Measurements from ENCODE around the gene SLC6A20. TPM values are rescaled to one million over a fixed set of nuclear protein-coding genes. Genes with fewer than 3 reads are reported as not detected.

SLC6A20 gene
- total RNA-seq, 1 donor from 2014 or later = not detected

- no peak for DNase-seq (ENCODE audit: low read depth)
- peak; percentile 92 for FAIRE-seq
- Histone ChIP-seq H3K36me3 (ENCODE audit: control insufficient read depth, insufficient read depth, low read length) (no peaks in the 10 kb centered on the region), H3K4me3 (ENCODE audit: low read depth, low read length) (no peak overlapping the region), H3K27me3 (ENCODE audit: control insufficient read depth, insufficient read depth, low read length) (peaks cover 23% of the 10 kb centered on the region)
- no peak for TF ChIP-seq CTCF (IDR thresholded peaks at IDR 0.05; ENCODE audit: insufficient read depth, low read length, severe bottlenecking)
These were observed 1.7 kb upstream of the SLC6A20 start for GRCh38 chr3:45798034-45798433.

GRCh38 chr3:45796902-45797637 lies 734 bp upstream of the SLC6A20 start:
- H3K27me3 ChIP-seq (ENCODE audit: control insufficient read depth, insufficient read depth, low read length) = peaks cover 23% of the 10 kb centered on the region

GRCh38 chr3:45795509-45795881 lies 841 bp downstream of the SLC6A20 start:
- H3K27me3 ChIP-seq (ENCODE audit: control insufficient read depth, insufficient read depth, low read length) = peaks cover 23% of the 10 kb centered on the region
- H3K36me3 ChIP-seq (ENCODE audit: control insufficient read depth, insufficient read depth, low read length) = no peaks in the 10 kb centered on the region
- FAIRE-seq (no peak), DNase-seq (ENCODE audit: low read depth) (no peak)
- TF ChIP-seq CTCF (IDR thresholded peaks at IDR 0.05; ENCODE audit: insufficient read depth, low read length, severe bottlenecking) = no peak
- no peak overlapping the region for H3K4me3 ChIP-seq (ENCODE audit: low read depth, low read length)

More at GRCh38 chr3:45796902-45797637, 734 bp upstream of the SLC6A20 start:
- Histone ChIP-seq H3K36me3 (ENCODE audit: control insufficient read depth, insufficient read depth, low read length) (no peaks in the 10 kb centered on the region), H3K4me3 (ENCODE audit: low read depth, low read length) (no peak overlapping the region)
- DNase-seq (ENCODE audit: low read depth) = no peak
- no peak for FAIRE-seq
- no peak for TF ChIP-seq CTCF (IDR thresholded peaks at IDR 0.05; ENCODE audit: insufficient read depth, low read length, severe bottlenecking)

GRCh38 chr3:45794660-45795059 lies 1.7 kb downstream of the SLC6A20 start:
- peaks cover 23% of the 10 kb centered on the region for H3K27me3 ChIP-seq (ENCODE audit: control insufficient read depth, insufficient read depth, low read length)
- no peak for FAIRE-seq

GRCh38 chr3:45794177-45794560 lies 2.2 kb downstream of the SLC6A20 start:
- no peak for DNase-seq (ENCODE audit: low read depth)
- TF ChIP-seq CTCF (IDR thresholded peaks at IDR 0.05; ENCODE audit: insufficient read depth, low read length, severe bottlenecking) = no peak
- H3K36me3 ChIP-seq (ENCODE audit: control insufficient read depth, insufficient read depth, low read length) = no peaks in the 10 kb centered on the region
- H3K4me3 ChIP-seq (ENCODE audit: low read depth, low read length) = no peak overlapping the region
- peaks cover 23% of the 10 kb centered on the region for H3K27me3 ChIP-seq (ENCODE audit: control insufficient read depth, insufficient read depth, low read length)
- no peak for FAIRE-seq

More at GRCh38 chr3:45794660-45795059, 1.7 kb downstream of the SLC6A20 start:
- no peak for DNase-seq (ENCODE audit: low read depth)
- Histone ChIP-seq H3K36me3 (ENCODE audit: control insufficient read depth, insufficient read depth, low read length) (no peaks in the 10 kb centered on the region), H3K4me3 (ENCODE audit: low read depth, low read length) (no peak overlapping the region)
- TF ChIP-seq CTCF (IDR thresholded peaks at IDR 0.05; ENCODE audit: insufficient read depth, low read length, severe bottlenecking) = no peak

Measured in bronchial epithelial cell (primary cell).